K562 (cell line): Measurements from ENCODE around the gene ARMH4. TPM values are rescaled to one million over a fixed set of nuclear protein-coding genes. Genes with fewer than 3 reads are reported as not detected.

Experiments used
- REST ChIP-seq, 2 experiments: fragments of 450-650 bp; formaldehyde crosslinking in 1 of 2; IDR thresholded peaks; 2 replicates each; pipeline versions ENCODE4 v1.4.0 to v1.6.1; 2014 to 2020; ENCODE audit warnings: mild to moderate bottlenecking in 2 of 2, borderline replicate concordance in 1 of 2, low read depth in 1 of 2
- polyA plus RNA-seq, 8 experiments: library from polyadenylated mRNA; depleted of rRNA in 4 of 8; stranded (reverse) in 5 of 8; unstranded in 3 of 8; fragments of >200 nt; fragmentation: Nextera tagmentation in 2 of 8; fragmentation: Illumina TruSeq in 1 of 8; extraction: Ambion mirVana in 2 of 8; extraction: Trizol in 1 of 8; gene quantifications; 2 replicates each; pipeline versions ENCODE4 v1.2.1 to v1.2.3, GENCODE V29; 2011 to 2014; ENCODE audit warnings: inconsistent platforms in 1 of 8, missing spikeins in 1 of 8
- total RNA-seq, 7 experiments: library from RNA; depleted of rRNA in 6 of 7; stranded (reverse); fragments of >200 nt in 6 of 7; fragmentation: Illumina TruSeq in 2 of 7; extraction: Trizol in 2 of 7; gene quantifications; 2 replicates each; pipeline versions ENCODE4 v1.2.1 to v1.2.3, GENCODE V29; 2011 to 2021; ENCODE audit warnings: low replicate concordance in 1 of 7

ARMH4 gene
- total and polyA plus RNA-seq, 9 of the 15 experiments (the other 6 are each of a cell fraction or from before 2014, with no cell fraction given): 0.06 to 0.98 (median 0.07) TPM; not detected in 2

GRCh38 chr14:58096731-58097130 is 55.3 kb downstream of the ARMH4 start (continued):
- TF ChIP-seq REST (IDR thresholded peaks at IDR 0.05; ENCODE audit: borderline replicate concordance) (no peak), REST (CRISPR knock-in tag; IDR thresholded peaks at IDR 0.05; ENCODE audit: low read depth) (no peak)
- TF ChIP-seq, all 486 proteins: peak for 0
